IPS-NIHi7 (cell line): ENCODE data around the gene ANKRD33.

ENCODE experiments used
- DNase-seq: peaks from one replicate; pipeline ENCODE4 v3.0.0; 2012; ENCODE audit warnings: mixed read lengths; ENCODE audit errors: extremely low spot score

The ANKRD33 gene

DNA sequence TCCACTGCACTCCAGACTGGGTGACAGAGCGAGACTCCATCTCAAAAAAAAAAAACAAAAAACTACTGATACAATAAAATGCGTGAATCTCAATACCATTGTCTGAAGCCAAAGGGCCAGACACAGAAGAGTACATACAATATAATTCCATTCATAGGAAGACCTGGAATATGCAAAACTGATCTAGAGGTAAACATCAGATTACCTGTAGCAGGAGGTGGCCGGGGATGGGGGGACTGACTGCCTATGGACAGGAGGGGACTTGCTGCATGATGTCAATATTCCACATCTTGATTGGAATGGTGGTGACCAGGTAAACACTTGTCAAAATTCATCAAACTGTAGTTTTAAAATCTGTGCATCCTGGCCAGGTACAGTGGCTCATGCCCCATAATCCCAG, 26.9 kb upstream of the ANKRD33 start:
- no peak for DNase-seq

DNA sequence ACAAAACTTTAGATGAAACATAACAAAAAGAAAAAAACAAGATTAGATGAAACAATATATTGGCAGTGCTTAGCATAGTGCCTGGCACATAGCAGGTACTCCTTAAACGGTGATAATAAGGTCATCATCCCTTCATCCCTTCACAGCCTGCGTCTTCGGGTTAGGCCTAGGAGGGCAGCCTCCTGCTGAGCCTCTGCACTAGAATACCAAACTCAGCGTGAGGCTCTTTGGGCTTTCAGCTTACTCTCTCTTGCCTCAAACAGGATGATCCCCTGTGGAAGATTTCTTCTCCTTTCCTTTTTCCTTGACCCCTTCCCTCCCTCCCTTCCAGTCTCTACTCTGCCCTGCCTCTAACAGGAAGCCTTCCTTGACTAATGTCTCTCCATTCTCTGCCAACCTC, 25.0 kb upstream of the ANKRD33 start:
- DNase-seq: no peak

DNA sequence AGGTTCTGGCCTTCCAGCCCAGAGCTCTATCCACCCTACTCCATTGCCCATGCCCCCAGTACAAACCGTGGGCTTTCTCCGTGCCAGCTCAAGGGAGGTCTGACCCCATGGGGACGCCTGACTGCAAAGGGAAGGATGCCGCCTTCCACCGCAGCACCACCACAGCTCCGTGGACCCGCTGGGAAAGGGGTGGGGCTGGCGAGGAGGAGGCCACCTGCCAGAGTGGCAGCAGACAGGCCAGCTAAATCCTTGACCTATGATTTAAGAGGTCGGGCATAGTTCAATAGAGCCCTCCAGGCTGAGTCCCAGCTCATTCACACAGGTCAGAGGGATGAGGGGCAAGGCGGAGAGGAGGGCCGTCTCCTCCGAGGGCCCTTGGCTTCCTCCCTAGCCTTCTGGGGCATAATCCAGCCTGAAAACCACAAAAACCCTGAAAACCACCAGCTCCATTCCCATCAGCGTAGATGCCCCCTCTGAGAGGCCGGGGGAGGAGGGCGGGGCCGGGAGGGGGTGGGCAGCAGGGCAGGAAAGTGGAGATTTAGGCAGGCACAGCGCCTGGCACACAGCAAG, 24.5 kb upstream of the ANKRD33 start:
- DNase-seq: no peak

DNA sequence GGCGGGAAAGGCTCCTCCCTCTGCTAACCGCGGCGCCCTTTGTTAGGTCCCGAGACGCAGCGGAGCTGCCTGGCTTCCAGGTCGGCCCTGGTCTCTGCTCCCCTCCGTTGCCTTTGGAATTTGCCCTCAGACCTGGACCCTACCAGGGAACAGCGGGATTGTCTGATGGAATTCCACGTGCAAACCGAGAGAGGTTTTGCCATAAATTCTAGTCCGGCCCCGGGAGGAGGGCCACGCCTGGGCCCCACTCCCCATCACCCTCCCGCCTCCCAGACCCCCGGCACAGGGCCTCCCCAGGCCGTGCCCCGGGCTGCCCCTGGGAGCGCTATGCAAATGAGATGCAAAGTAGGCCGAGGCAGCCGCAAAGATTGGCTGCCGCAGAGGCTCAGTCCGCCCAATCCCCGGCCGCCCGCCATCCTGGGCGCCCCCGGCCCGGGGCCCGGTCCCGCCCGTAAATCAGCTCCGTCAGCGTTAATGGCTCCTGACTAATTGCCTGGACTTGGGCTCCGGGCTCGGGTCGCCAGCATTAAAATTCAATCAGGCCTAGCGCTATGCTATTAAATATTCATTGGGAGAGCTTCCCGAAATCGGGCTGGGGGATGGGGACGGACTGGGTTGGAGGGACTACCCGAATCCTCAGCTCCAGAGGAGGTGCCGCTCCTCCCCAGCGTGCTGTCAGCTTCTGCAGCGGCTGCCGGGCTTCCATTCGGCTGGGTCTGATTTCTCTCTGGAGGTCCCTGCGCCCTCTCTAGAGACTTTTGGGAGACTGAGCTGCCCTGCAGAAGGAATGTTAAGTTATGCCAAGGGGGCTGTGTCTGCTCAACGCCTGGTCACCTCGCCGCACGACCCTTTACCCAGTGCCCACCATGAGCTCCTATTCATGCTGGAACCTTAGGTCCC, 23.7 kb upstream of the ANKRD33 start:
- DNase-seq: peak; percentile 90

DNA sequence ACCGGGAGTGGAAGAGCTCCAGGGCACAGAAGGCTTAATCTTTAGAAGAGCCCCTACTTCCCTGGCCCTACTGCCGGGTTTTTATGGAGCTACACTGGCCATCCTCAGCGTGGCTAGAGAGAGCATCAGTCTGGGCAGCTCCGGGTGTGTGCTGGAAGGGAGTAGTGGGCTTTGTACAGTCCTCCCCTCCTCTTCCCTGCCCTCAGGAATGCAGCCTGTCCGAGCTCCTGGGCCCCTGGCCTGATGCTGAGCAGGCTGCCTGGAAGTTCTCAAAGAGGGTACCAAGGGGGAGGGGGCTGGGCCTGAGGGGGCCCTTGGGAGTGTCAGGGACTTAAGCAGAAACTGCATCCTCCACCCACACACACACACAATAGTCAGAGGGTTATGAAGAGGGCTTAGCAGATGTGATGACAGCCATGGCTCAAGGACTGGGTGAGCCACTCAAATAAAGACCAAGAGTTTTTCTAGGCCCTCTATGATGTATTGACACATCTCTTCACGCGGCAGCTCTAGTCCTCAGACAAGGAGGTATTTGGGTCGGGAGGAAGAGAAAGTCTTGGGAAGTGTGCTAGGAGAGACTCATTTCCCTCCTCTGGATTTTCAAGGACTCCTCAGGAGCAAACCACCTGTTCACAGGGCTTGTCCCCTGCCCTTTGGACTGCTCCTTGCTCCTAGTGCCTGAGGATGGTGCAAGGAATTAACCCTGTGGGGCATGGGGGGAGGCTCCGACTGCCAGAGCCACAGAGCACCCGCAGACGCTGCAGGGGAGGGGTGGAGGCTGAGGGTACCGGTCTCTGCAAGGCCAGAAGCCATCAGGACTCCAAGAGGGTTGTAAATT, 22.9 kb upstream of the ANKRD33 start:
- no peak for DNase-seq

DNA sequence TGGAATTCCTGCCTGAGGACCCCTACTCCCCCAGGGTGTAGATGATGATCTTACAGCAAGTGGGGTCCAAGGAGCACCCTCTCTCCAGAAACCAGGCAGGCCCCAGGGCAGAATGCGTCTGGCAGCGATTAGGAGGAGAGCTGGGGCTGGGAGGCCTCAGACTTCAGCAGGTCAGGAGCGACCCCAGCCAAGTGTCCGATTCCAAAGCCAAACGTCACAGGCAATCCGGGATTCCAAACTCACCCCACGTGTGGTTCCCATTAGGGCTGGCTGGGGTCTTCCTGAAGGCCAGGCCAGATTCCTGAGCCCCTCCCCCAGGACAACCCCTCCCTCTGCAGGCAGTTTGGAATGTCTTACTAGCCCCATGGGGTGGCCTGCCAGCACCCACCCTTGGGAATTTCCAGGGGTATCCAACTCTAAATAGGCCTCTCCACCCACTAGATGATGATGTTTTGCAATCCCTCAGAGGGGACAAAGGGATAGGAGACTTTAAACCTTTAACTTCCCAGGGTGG, 22.1 kb upstream of the ANKRD33 start:
- DNase-seq: no peak

DNA sequence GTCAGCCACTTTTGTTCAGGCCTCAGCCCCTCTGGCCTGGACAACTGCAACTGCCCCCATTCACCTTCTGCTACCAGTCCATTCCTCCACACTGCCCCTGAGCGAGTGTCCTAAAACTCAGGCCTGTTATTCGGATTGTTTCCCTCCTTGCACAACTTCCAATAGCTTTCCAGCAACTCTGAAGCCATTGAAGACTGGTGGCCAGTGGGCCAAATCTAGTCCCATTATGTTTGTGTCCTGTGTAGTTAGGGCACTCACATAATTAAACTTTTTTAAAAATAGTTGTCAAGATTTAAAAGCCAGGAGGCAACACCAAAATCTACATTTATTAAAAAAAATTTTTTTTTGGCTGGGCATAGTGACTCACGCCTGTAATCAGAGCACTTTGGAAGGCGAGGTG, 21.6 kb upstream of the ANKRD33 start:
- DNase-seq: no peak

DNA sequence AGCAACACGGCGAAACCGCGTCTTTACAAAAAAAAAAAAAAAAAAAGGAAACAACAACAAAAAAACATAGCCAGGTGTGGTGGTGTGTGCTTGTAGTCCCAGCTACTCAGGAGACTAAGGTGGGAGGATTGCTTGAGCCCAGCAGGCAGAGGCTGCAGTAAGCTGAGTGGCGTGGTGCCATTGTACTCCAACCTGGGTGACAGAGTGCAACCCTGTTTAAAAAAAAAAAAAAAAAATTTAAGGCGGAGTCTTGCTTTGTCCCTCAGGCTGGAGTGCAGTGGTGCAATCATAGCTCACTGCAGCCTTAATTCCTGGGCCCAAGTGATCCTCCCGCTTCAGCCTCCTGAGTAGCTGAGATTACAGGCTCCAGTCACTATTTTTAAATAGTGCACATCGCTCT, 21.1 kb upstream of the ANKRD33 start:
- no peak for DNase-seq

DNA sequence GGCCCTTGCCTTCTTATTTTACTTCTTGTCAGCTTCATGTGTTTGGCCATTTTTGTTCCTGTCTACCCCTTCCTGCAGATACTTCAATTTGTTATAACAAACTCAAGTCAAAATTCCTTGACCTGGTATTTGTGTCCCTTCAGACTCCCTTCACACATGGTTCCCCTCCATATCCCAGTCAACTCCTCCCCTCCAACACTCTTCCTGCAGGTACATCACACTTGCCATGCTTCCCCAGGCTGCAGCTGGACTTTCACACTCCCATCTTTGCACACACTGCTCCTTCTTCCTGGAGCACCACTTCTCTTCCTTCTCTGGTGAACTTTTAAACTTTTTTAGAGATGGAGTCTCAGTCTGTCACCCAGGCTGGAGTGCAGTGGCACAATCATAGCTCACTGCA, 20.5 kb upstream of the ANKRD33 start:
- no peak for DNase-seq

DNA sequence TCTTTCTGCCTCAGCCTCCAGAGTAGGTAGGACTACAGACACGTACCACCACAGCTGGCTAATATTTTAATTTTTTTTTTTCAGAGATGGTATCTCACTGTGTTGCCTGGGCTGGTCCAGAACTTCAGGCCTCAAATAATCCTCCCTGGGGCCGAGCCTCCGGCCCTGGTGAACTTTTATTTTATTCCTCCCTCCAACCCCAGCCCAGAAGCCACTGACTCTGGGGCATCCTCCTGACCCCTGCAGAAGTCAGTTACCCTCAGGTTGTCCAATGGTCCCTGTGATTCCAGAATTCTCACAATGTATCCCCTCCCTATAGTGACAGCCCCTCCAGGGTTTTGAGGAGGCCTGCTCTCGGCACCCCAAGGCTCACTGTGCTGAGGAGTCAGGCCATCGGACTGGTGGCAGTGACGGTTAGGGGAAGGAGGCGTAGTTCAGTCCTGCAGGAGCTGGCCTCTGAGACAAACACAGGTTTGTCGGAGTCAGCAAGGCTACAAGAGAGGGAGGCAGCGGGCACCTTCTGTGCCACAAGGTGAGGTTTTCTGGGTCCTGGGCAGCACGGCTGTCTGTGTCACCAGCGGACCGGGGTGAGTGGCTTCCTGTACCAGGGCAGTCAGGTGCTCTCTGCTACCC, 20.0 kb upstream of the ANKRD33 start:
- DNase-seq: no peak

DNA sequence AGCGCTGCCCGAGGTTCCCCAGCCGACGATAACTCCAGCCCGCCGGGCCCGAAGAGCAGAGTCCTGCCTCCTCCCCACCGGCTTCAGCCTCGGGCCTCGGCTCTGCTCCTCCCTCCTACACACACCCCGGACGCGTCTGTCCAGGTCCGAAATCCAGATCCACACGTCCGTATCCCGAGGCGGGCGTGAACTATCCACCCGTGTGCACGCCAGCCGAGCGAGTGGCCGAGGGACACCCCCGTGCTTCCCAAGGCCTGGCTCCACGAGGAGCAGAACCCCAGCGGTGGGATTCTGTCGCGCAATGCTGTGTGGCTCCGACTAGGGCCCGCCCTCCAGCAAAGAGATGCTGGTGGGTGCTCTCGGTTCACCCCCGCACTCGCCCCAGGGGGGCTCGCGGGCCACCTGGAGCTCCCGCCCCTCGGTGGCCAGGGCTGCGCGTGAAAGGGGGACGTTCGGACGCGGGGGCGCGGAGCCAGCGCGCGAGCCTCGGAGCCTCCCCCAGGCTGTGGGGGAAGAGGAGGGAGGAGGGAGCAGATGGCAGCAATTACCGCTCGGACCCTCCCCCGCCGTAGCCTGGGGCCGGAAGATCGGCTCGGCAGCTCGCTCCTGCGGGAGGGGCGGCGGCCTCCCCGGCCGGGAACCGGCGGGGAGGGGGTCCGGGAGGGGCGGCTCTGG, 18.9 kb upstream of the ANKRD33 start:
- DNase-seq: no peak

DNA sequence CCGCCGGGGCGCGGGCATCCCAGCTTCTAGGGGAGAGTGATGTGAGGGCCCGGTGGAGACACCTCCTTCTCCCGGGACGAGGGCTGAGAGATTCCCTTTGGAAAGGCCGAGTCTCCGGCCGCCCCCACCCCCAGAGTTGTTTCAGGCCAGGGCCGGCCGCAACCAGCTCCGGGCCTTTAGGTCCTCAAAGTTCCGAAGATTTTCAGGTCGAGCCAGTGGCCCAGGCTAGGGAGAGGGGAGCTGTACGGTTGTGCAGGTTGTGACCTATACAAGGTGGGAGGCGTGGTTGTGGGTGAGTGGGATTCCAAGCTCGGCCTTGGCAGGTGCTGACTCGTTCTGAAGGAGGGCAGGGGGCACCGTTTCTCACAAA, 18.4 kb upstream of the ANKRD33 start:
- DNase-seq: no peak

DNA sequence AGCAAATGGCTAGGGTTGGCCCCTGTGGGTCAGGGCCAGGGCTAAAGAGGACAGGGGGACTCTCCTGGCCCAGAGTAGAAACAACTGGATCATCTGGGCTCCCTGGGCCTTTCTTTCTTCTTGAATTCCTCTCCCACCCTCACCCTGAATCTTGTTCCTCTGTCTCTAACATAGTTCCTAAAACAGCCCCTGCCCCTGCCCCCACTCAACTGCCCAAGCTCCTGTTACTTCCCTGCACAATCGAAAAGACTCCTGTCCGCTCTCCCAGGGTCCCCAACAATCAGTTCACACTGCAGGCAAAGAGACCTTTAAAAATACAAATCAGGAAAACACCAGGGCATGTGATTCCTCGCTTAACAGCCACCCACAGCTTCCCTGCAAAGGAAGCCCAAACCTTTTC, 18.0 kb upstream of the ANKRD33 start:
- no peak for DNase-seq

DNA sequence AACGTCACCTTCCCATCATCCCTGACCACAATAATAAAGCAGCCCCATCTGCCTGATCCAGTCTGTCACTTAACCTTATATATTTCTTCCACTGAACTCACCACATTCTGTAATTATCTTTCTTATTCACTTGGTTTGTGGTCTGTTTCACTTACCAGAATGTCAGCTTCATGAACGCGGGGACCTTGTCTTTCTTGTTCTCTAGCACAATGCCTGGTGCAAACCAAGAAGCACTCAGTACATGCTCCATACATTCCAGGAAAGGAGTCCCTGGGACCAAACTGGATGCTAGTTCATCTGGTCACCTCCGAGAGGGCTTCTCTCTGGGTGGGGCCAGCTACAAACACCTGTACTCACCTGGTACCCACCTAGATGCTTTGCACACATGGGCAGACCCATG, 17.4 kb upstream of the ANKRD33 start:
- no peak for DNase-seq

DNA sequence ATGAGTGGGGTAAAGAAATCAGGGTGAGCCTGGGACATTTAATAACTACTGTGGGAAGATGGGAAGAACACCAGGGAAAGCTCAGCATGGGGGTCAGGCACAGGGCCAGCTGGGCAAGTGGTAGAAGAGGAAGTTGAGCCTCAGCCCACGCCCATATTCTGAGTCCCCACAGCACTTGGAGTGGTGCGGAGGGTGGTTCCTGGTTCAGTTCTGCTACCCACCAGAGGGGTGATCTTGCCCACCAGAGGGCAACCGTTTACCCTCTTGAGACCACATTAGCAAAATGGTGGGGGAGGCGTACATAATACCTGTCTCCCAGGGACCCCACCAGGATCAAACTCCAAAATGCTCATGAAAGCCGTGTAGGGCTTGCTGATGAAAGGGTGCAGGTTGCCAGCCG, 16.8 kb upstream of the ANKRD33 start:
- DNase-seq: no peak

DNA sequence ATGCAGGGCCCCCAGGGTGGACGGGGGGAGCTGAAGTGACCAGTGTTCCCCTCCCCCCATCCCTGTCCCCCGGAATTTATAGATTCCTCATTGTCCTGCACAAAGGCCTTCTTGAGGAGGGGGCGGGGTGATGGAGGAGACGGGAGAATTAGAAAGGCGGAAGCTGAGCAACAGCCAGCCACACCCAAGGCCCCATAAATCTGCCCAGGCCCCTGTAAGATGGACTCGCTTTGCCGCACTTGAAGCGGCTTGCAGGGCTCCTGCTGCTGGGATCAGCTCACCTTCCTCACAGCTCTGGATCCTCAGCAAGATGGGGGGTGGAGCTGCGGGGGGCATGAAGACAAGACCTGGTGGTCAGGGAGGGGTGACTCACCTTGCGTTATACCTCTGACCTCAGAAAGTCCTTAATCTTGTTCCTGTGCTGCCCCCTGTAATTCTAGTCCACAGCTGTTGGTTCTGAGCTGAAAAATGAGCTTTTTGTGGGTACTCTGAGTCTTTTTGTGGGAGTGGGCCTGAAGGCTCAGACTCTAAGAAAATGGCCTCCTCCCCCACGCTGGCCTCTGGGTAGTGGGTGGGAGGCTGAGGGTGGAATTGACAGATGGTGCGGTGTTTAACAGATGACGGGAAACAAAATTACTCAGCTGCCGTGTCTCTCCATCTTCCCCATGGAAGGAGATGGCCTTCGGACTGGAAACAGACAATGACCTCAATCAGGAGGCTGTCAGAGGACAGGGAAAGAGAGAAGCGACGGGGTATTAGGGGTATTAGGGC, 15.8 kb upstream of the ANKRD33 start:
- DNase-seq: no peak

DNA sequence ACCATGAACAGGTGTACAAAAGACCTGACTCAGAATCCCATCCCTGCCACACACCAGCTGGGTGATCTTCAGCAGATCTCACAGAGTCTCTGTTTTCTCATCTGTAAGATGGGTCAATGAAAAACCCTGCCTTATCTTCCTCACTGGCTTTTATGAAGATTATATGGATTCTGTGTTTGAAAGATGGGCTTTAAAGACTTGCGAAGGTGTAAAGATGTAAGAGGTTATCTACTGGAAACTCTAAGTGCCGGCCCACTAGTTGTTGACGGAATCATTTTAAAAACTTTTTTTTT, 15.3 kb upstream of the ANKRD33 start:
- no peak for DNase-seq

DNA sequence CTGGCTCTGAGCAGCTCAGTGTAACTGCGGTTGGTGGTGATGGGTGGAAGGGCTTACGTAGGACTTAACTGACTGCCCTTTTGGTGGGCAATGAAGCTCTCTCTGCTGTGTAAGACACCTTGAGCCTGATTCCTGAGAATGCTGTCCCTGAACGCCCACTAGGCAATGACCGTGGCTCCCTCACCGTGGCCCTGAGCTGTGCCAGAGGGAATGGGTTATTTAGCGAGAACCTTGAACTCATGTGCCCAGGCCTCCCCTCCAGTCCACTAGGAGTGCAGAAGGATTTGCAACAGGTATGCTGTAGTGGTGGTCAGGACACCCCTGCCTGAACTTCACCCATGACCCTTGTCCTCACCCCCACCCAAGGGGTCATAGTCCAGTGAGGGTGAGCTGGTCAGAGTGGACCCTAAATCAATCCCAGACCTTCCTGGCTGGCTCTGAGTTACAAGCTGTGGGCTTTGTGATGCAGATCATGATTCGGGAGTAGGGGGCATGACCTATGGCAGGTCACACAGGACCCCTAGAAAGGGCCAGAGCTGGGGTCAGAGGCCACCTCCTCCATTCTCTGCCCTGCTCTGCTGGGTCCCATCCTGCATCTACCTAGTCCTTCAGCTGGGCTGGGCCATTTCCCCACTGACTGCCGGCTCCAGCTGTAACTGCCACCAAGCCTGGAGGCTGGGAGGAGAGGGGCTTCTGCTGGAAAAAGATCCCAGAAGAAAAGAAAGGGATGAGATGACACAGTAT, 14.5 kb upstream of the ANKRD33 start:
- DNase-seq: no peak

DNA sequence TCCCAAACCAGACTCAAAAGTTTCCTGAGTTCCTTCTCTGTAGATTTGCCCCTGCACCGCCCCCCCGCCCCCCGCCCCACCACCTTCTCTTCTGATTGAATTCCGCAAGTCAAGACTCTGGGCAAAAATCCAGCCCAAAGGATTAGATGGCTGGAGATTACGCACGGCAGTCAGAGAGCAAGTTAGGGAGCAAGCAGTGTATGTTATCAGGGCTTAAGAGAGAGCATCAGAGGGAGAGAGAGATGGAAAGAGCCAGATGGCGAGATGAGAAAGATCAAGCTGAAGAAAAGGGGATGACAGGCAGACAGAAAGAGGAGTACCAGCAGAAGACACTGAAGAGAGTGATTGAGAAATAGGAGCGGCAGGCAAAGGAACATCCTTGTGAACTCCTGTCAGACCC, 13.9 kb upstream of the ANKRD33 start:
- no peak for DNase-seq

DNA sequence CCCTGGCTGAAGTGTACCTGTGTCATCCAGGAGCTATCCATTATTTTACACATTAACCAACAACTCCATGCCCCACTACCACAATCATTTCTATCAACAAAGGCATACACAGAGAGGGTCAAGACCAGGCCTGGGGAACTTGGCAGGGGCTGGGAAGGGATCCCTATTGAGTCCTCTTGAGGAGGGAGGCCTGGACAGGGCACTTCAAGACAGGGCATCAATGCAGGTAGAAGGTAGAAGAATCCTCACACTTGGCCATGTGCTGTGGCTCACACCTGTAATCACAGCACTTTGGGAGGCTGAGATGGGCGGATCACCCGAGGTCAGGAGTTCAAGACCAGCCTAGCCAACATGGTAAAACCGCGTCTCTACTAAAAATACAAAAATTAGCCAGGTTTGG, 13.4 kb upstream of the ANKRD33 start:
- no peak for DNase-seq
